Measurements from ENCODE around the gene LYRM2.

DNA sequence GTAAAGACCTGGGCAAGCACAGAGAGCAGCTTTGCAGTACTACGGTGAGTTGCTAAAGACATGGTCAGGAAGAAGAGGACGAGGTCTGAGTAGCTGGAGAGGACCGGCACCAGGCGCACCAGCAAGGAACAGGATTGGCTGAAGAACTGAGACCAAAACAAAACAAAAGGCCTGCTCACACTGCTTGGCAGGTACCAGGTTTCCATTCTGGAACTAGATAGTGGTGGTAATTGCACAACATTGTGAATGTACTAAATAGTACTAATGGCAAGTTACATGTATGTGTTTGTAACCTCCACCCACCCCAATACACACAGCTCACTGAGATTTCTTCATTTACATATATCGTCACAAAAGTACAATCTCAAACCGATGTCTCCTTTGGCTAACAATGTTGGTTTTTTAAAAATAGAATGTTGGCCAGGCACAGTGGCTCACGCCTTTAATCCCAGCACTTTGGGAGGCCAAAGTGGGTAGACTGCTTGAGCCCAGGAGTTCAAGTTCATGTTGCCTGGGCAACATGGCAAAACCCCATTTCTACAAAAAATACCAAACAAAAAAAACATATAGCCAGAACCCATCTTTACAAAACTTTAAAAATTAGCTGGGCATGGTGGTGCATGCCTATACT is 32.5 kb upstream of the LYRM2 start:
- TF ChIP-seq POLR2A (IDR thresholded peaks at IDR 0.05), result no peak
- TF ChIP-seq, protein P1, sequence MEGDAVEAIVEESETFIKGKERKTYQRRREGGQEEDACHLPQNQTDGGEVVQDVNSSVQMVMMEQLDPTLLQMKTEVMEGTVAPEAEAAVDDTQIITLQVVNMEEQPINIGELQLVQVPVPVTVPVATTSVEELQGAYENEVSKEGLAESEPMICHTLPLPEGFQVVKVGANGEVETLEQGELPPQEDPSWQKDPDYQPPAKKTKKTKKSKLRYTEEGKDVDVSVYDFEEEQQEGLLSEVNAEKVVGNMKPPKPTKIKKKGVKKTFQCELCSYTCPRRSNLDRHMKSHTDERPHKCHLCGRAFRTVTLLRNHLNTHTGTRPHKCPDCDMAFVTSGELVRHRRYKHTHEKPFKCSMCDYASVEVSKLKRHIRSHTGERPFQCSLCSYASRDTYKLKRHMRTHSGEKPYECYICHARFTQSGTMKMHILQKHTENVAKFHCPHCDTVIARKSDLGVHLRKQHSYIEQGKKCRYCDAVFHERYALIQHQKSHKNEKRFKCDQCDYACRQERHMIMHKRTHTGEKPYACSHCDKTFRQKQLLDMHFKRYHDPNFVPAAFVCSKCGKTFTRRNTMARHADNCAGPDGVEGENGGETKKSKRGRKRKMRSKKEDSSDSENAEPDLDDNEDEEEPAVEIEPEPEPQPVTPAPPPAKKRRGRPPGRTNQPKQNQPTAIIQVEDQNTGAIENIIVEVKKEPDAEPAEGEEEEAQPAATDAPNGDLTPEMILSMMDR (IDR thresholded peaks at IDR 0.05), result no peak
